ENCODE data around the gene WFDC1.

Gene WFDC1

DNA sequence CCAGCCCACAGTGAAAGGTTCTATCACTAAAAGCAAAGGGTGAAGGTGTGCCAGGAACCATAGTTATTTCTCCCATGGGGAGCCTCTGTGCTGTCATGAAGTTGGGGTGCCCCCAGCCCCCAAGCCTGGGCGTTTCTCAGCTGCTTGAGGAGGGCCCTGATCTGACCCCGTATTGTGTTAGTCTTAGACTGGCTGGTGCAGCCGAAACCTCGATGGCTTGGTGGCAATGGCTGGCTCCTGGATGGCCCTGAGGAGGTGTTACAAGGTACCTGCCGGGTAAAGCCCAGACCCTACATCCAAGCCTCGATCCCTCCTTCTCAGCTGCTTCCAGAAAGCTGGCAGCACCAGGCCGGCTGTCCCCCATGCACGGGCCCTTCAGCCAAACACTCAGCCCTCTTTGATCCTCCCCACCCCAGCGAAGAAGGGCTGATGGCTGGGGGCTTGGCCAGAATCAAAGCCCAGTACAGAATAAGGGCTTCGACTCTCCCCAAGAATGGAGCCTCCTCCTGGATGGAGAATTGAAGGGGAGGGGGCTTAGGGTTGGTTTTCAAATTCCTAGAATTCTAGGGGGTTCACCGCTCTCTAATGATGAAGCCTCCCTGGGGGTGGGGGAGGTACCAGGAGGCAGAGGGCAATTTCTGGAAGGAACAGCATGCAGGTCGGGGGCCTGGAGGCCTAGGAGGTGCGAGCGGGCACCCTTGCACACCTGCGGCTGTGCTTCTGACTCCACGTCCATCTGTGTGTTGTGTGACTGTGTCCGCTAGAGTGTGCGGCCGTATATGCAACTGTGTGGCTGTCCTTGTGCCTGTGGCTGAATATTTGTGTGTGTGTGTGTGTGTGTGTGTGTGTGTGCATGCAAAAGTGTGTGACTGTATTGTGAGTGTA, 23.7 kb downstream of the WFDC1 start:
- no peak overlapping the region for H3K9ac ChIP-seq (ENCODE audit: low read length)
- H3K9me3 ChIP-seq (ENCODE audit: control insufficient read depth, insufficient read depth, low read depth, low read length), result peaks cover 6% of the 10 kb centered on the region
- H3K27ac ChIP-seq (ENCODE audit: low read depth, low read length), result no peak overlapping the region
- no peaks in the 10 kb centered on the region for H3K36me3 ChIP-seq (ENCODE audit: control insufficient read depth, insufficient read depth, low read length)
- H3K4me1 ChIP-seq (ENCODE audit: control insufficient read depth, insufficient read depth, low read length), result no peaks in the 10 kb centered on the region
- peaks cover 15% of the 10 kb centered on the region; the same call in 1 of the 2 replicates for H3K27me3 ChIP-seq (ENCODE audit: control insufficient read depth, insufficient read depth, low read length)
- H3K4me3 ChIP-seq (ENCODE audit: low read depth, low read length), result no peak overlapping the region

DNA sequence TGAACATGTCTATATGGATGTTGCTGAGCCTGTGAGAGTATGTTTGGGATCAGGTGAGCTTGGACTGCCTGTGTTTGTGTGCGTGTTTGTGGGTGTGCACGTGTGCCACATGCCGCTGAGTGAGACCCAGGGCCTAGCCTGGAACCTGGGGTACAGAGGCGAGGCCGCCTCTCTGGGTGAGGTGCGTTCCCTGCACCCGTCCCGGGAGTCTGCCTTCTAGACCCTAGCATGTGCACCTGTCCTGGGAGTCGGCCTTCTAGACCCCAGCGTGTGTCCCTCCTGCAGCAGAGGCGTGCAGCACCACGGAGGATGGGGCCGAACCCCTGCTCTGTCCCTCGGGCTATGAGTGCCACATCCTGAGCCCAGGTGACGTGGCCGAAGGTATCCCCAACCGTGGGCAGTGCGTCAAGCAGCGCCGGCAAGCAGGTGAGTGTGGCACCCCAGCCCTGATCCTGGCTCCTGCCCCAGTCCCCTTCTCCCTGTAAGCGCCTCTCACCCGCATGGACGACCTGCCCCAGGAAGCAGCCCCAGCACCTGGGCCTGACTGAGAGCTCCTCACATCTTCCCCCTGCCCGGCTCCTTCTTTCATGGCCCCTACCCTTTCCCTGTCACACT, 24.6 kb downstream of the WFDC1 start:
- Histone ChIP-seq H3K27me3 (ENCODE audit: control insufficient read depth, insufficient read depth, low read length) (peaks cover 6% of the 10 kb centered on the region; the same call in 1 of the 2 replicates), H3K4me3 (ENCODE audit: low read depth, low read length) (no peak overlapping the region), H3K4me1 (ENCODE audit: control insufficient read depth, insufficient read depth, low read length) (no peaks in the 10 kb centered on the region), H3K27ac (ENCODE audit: low read depth, low read length) (no peak overlapping the region), H3K36me3 (ENCODE audit: control insufficient read depth, insufficient read depth, low read length) (no peaks in the 10 kb centered on the region), H3K9me3 (ENCODE audit: control insufficient read depth, insufficient read depth, low read depth, low read length) (peaks cover 6% of the 10 kb centered on the region), H3K9ac (ENCODE audit: low read length) (no peak overlapping the region)

DNA sequence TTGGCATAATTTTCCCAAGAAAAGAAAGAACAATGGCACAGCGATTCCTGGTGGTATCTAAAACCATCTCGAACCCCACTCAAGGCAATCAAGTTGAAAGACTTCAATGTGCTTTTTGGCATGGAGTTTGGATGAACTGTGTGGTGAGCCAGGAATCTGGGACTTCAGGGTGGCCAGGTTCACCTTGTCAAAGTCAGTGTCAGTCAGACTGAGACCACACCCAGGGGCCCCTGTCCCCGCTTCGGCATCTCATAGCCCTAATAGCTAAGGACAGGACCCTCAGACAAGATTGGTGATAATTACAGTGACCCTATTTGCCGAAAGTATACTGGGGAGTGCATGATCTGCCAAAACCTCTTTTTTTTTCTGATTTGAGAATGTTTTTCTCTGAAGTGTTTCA, 25.8 kb downstream of the WFDC1 start:
- no peak overlapping the region for H3K9ac ChIP-seq (ENCODE audit: low read length)
- H3K4me1 ChIP-seq (ENCODE audit: control insufficient read depth, insufficient read depth, low read length), result no peaks in the 10 kb centered on the region
- H3K27me3 ChIP-seq (ENCODE audit: control insufficient read depth, insufficient read depth, low read length), result no peaks in the 10 kb centered on the region
- no peaks in the 10 kb centered on the region for H3K36me3 ChIP-seq (ENCODE audit: control insufficient read depth, insufficient read depth, low read length)
- no peak overlapping the region for H3K27ac ChIP-seq (ENCODE audit: low read depth, low read length)
- H3K9me3 ChIP-seq (ENCODE audit: control insufficient read depth, insufficient read depth, low read depth, low read length), result peaks cover 6% of the 10 kb centered on the region
- no peak overlapping the region for H3K4me3 ChIP-seq (ENCODE audit: low read depth, low read length)

- H3K36me3 ChIP-seq (ENCODE audit: control insufficient read depth, insufficient read depth, low read length), result no peaks in the 10 kb centered on the region
- no peak overlapping the region for H3K27ac ChIP-seq (ENCODE audit: low read depth, low read length)
- no peak overlapping the region for H3K9ac ChIP-seq (ENCODE audit: low read length)
- H3K4me1 ChIP-seq (ENCODE audit: control insufficient read depth, insufficient read depth, low read length), result no peaks in the 10 kb centered on the region
- no peaks in the 10 kb centered on the region for H3K27me3 ChIP-seq (ENCODE audit: control insufficient read depth, insufficient read depth, low read length)
- peaks cover 6% of the 10 kb centered on the region for H3K9me3 ChIP-seq (ENCODE audit: control insufficient read depth, insufficient read depth, low read depth, low read length)
- H3K4me3 ChIP-seq (ENCODE audit: low read depth, low read length), result no peak overlapping the region
Observed at GRCh38 chr16:84321932-84322331, 27.3 kb downstream of the WFDC1 start.

DNA sequence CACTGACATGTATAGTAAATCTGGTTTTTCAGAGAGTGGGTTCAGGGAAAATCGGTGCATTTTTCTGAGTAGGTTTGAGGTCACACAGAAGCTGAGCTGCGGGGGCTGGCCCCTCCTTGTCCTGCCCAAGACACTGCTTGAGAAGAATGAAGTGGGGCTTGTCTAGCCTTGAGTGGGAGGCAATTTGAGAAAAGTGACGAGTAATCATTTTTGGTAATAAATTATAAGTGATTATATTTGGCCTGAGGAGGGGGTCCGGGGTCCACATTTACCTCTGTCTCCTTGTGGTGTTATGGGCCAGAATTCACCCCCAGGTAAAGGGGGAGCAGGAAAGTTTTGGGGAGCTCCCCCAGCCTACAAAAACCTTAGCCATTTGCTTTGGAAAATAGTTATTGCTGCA, 28.1 kb downstream of the WFDC1 start:
- no peak overlapping the region for H3K27ac ChIP-seq (ENCODE audit: low read depth, low read length)

GRCh38 chr16:84323606-84324005, 28.9 kb downstream of the WFDC1 start:
- H3K27ac ChIP-seq (ENCODE audit: low read depth, low read length), result no peak overlapping the region
- no peaks in the 10 kb centered on the region for H3K4me1 ChIP-seq (ENCODE audit: control insufficient read depth, insufficient read depth, low read length)
- no peaks in the 10 kb centered on the region for H3K27me3 ChIP-seq (ENCODE audit: control insufficient read depth, insufficient read depth, low read length)
- H3K9ac ChIP-seq (ENCODE audit: low read length), result no peak overlapping the region
- no peaks in the 10 kb centered on the region for H3K9me3 ChIP-seq (ENCODE audit: control insufficient read depth, insufficient read depth, low read depth, low read length)
- no peak overlapping the region for H3K4me3 ChIP-seq (ENCODE audit: low read depth, low read length)
- no peaks in the 10 kb centered on the region for H3K36me3 ChIP-seq (ENCODE audit: control insufficient read depth, insufficient read depth, low read length)

More for the DNA sequence above, 28.1 kb downstream of the WFDC1 start:
- Histone ChIP-seq H3K9ac (ENCODE audit: low read length) (no peak overlapping the region), H3K36me3 (ENCODE audit: control insufficient read depth, insufficient read depth, low read length) (no peaks in the 10 kb centered on the region), H3K4me1 (ENCODE audit: control insufficient read depth, insufficient read depth, low read length) (no peaks in the 10 kb centered on the region), H3K9me3 (ENCODE audit: control insufficient read depth, insufficient read depth, low read depth, low read length) (peaks cover 4% of the 10 kb centered on the region), H3K27me3 (ENCODE audit: control insufficient read depth, insufficient read depth, low read length) (no peaks in the 10 kb centered on the region), H3K4me3 (ENCODE audit: low read depth, low read length) (no peak overlapping the region)

- Histone ChIP-seq H3K27me3 (ENCODE audit: control insufficient read depth, insufficient read depth, low read length) (no peaks in the 10 kb centered on the region), H3K36me3 (ENCODE audit: control insufficient read depth, insufficient read depth, low read length) (no peaks in the 10 kb centered on the region), H3K9ac (ENCODE audit: low read length) (no peak overlapping the region), H3K4me1 (ENCODE audit: control insufficient read depth, insufficient read depth, low read length) (no peaks in the 10 kb centered on the region), H3K27ac (ENCODE audit: low read depth, low read length) (no peak overlapping the region), H3K9me3 (ENCODE audit: control insufficient read depth, insufficient read depth, low read depth, low read length) (no peaks in the 10 kb centered on the region), H3K4me3 (ENCODE audit: low read depth, low read length) (no peak overlapping the region)
Observed at GRCh38 chr16:84324434-84325262, 30.0 kb downstream of the WFDC1 start.

DNA sequence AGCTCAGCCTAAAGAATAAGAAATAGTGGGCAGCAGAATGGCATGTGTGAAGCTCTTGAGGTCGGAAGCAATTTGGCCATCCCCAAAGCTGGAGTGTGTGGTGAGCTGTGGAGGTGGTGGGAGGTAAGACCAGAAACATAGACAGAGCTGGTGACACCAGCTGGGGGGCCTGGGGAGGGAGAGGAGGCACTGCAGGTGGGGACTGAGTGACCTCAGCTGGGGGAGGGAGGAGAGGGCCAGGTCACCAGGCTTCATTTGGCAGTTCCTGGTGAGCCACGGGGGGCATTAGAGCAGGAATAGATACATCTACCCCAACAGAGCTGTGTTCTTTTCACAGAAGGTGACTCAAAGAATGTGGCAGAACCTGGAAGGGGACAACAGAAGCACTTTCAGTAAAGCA, 31.9 kb downstream of the WFDC1 start:
- Histone ChIP-seq H3K4me1 (ENCODE audit: control insufficient read depth, insufficient read depth, low read length) (0 out of 2 replicates have a peak, but pooled peaks cover 5% of the 10 kb centered on the region), H3K27ac (ENCODE audit: low read depth, low read length) (no peak overlapping the region), H3K4me3 (ENCODE audit: low read depth, low read length) (no peak overlapping the region), H3K9me3 (ENCODE audit: control insufficient read depth, insufficient read depth, low read depth, low read length) (no peaks in the 10 kb centered on the region), H3K27me3 (ENCODE audit: control insufficient read depth, insufficient read depth, low read length) (no peaks in the 10 kb centered on the region), H3K36me3 (ENCODE audit: control insufficient read depth, insufficient read depth, low read length) (no peaks in the 10 kb centered on the region), H3K9ac (ENCODE audit: low read length) (no peak overlapping the region)

GRCh38 chr16:84327926-84328505, 33.3 kb downstream of the WFDC1 start:
- Histone ChIP-seq H3K27me3 (ENCODE audit: control insufficient read depth, insufficient read depth, low read length) (no peaks in the 10 kb centered on the region; the same call in 1 of the 2 replicates), H3K36me3 (ENCODE audit: control insufficient read depth, insufficient read depth, low read length) (no peaks in the 10 kb centered on the region), H3K27ac (ENCODE audit: low read depth, low read length) (no peak overlapping the region), H3K9me3 (ENCODE audit: control insufficient read depth, insufficient read depth, low read depth, low read length) (no peaks in the 10 kb centered on the region), H3K4me3 (ENCODE audit: low read depth, low read length) (no peak overlapping the region), H3K4me1 (ENCODE audit: control insufficient read depth, insufficient read depth, low read length) (peaks cover 8% of the 10 kb centered on the region; the same call in 1 of the 2 replicates), H3K9ac (ENCODE audit: low read length) (no peak overlapping the region)

DNA sequence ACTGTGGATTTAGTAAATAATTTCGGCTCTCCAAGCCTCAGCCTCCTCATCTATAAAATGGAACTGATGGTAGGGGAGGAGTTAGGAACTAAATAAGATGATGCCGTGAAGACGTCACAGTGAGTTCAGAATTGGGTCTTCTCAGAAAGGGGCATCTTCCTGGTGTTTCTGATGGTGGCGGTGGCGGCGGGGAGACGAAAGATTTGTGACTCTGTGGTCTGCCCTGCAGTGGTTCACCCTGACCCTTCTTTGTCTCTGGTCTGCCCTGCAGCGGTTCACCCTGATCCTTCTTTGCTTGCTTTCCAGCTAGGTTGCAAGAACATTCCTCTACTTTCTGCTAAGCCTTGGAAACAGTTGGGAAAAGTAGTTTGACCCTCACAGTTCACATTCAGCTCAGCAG, 34.3 kb downstream of the WFDC1 start:
- no peaks in the 10 kb centered on the region for H3K36me3 ChIP-seq (ENCODE audit: control insufficient read depth, insufficient read depth, low read length)
- H3K9ac ChIP-seq (ENCODE audit: low read length), result no peak overlapping the region
- no peak overlapping the region for H3K4me3 ChIP-seq (ENCODE audit: low read depth, low read length)
- no peaks in the 10 kb centered on the region; the same call in 1 of the 2 replicates for H3K27me3 ChIP-seq (ENCODE audit: control insufficient read depth, insufficient read depth, low read length)
- no peak overlapping the region for H3K27ac ChIP-seq (ENCODE audit: low read depth, low read length)
- H3K4me1 ChIP-seq (ENCODE audit: control insufficient read depth, insufficient read depth, low read length), result peaks cover 14% of the 10 kb centered on the region; the same call in 1 of the 2 replicates
- H3K9me3 ChIP-seq (ENCODE audit: control insufficient read depth, insufficient read depth, low read depth, low read length), result no peaks in the 10 kb centered on the region
